ENCODE data around the gene TLCD3A.
"Not testable (repeated sequence)": the region's sequence is repeated elsewhere in the genome, so short reads cannot be mapped to it uniquely, and the experiment has no call there.

The TLCD3A gene

GRCh38 chr17:732067-732901, at the start of gene TLCD3A:
TLCD3A (plus strand) TSS chr17:732596; CDS start chr17:732648, 52 bp downstream.
- H3K9me3 Mint-ChIP-seq: no peaks in the 10 kb centered on the region
- DNase-seq: peak; percentile 70
- peaks cover 41% of the 10 kb centered on the region for H3K36me3 Mint-ChIP-seq (ENCODE audit: low read depth)
- peaks cover 15% of the 10 kb centered on the region for H3K27me3 Mint-ChIP-seq
- H3K4me1 Mint-ChIP-seq (ENCODE audit: low read depth): peaks cover 22% of the 10 kb centered on the region
- peak within 1 kb of the TSS; percentile 80 for H3K27ac Mint-ChIP-seq
- peak within 1 kb of the TSS; percentile 86 for H3K4me3 Mint-ChIP-seq

GRCh38 chr17:683040-683439, 49.4 kb upstream of the TLCD3A start:
- H3K9me3 Mint-ChIP-seq: no peaks in the 10 kb centered on the region
- H3K27ac Mint-ChIP-seq: peak overlapping the region; percentile 18
- peaks cover 20% of the 10 kb centered on the region for H3K4me1 Mint-ChIP-seq (ENCODE audit: low read depth)
- H3K27me3 Mint-ChIP-seq: no peaks in the 10 kb centered on the region
- no peak for DNase-seq
- H3K4me3 Mint-ChIP-seq: no peak overlapping the region
- H3K36me3 Mint-ChIP-seq (ENCODE audit: low read depth): peaks cover 67% of the 10 kb centered on the region

GRCh38 chr17:683499-684254, 48.7 kb upstream of the TLCD3A start:
- DNase-seq: no peak
- Mint-ChIP-seq H3K27ac (no peak overlapping the region), H3K36me3 (ENCODE audit: low read depth) (peaks cover 73% of the 10 kb centered on the region), H3K9me3 (no peaks in the 10 kb centered on the region), H3K27me3 (no peaks in the 10 kb centered on the region), H3K4me1 (ENCODE audit: low read depth) (peaks cover 20% of the 10 kb centered on the region), H3K4me3 (no peak overlapping the region)

- H3K36me3 Mint-ChIP-seq (ENCODE audit: low read depth): peaks cover 82% of the 10 kb centered on the region
- no peaks in the 10 kb centered on the region for H3K9me3 Mint-ChIP-seq
- no peak overlapping the region for H3K27ac Mint-ChIP-seq
- peaks cover 20% of the 10 kb centered on the region for H3K4me1 Mint-ChIP-seq (ENCODE audit: low read depth)
- H3K27me3 Mint-ChIP-seq: no peaks in the 10 kb centered on the region
- DNase-seq: no peak
- no peak overlapping the region for H3K4me3 Mint-ChIP-seq
Measured at GRCh38 chr17:685006-685405, 47.4 kb upstream of the TLCD3A start.

GRCh38 chr17:688100-688989, 44.1 kb upstream of the TLCD3A start:
- no peak overlapping the region for H3K27ac Mint-ChIP-seq
- H3K9me3 Mint-ChIP-seq: no peaks in the 10 kb centered on the region
- H3K4me1 Mint-ChIP-seq (ENCODE audit: low read depth): peaks cover 3% of the 10 kb centered on the region
- DNase-seq: no peak
- no peak overlapping the region for H3K4me3 Mint-ChIP-seq
- H3K36me3 Mint-ChIP-seq (ENCODE audit: low read depth): peaks cover 82% of the 10 kb centered on the region
- no peaks in the 10 kb centered on the region for H3K27me3 Mint-ChIP-seq

- no peak for DNase-seq
- no peak overlapping the region for H3K27ac Mint-ChIP-seq
- H3K9me3 Mint-ChIP-seq: no peaks in the 10 kb centered on the region
- H3K4me1 Mint-ChIP-seq (ENCODE audit: low read depth): no peaks in the 10 kb centered on the region
- H3K4me3 Mint-ChIP-seq: no peak overlapping the region
- H3K27me3 Mint-ChIP-seq: no peaks in the 10 kb centered on the region
- H3K36me3 Mint-ChIP-seq (ENCODE audit: low read depth): peaks cover 86% of the 10 kb centered on the region
Measured at GRCh38 chr17:689556-690275, 42.7 kb upstream of the TLCD3A start.

- Mint-ChIP-seq H3K4me1 (ENCODE audit: low read depth) (no peaks in the 10 kb centered on the region), H3K27me3 (no peaks in the 10 kb centered on the region), H3K36me3 (ENCODE audit: low read depth) (peaks cover 86% of the 10 kb centered on the region), H3K4me3 (no peak overlapping the region), H3K27ac (no peak overlapping the region), H3K9me3 (no peaks in the 10 kb centered on the region)
- DNase-seq: no peak
Measured at GRCh38 chr17:690361-690760, 42.0 kb upstream of the TLCD3A start.

GRCh38 chr17:691423-691822, 41.0 kb upstream of the TLCD3A start:
- no peak overlapping the region for H3K27ac Mint-ChIP-seq
- peaks cover 87% of the 10 kb centered on the region for H3K36me3 Mint-ChIP-seq (ENCODE audit: low read depth)
- DNase-seq: no peak
- no peaks in the 10 kb centered on the region for H3K27me3 Mint-ChIP-seq
- no peaks in the 10 kb centered on the region for H3K4me1 Mint-ChIP-seq (ENCODE audit: low read depth)
- H3K4me3 Mint-ChIP-seq: no peak overlapping the region
- H3K9me3 Mint-ChIP-seq: no peaks in the 10 kb centered on the region

GRCh38 chr17:692116-692515, 40.3 kb upstream of the TLCD3A start:
- Mint-ChIP-seq H3K36me3 (ENCODE audit: low read depth) (peaks cover 88% of the 10 kb centered on the region), H3K9me3 (no peaks in the 10 kb centered on the region)

GRCh38 chr17:693791-694638, 38.4 kb upstream of the TLCD3A start:
- Mint-ChIP-seq H3K27me3 (no peaks in the 10 kb centered on the region), H3K9me3 (no peaks in the 10 kb centered on the region), H3K4me3 (no peak overlapping the region), H3K4me1 (ENCODE audit: low read depth) (no peaks in the 10 kb centered on the region), H3K27ac (no peak overlapping the region), H3K36me3 (ENCODE audit: low read depth) (peaks cover 91% of the 10 kb centered on the region)
- no peak for DNase-seq

More at GRCh38 chr17:692116-692515, 40.3 kb upstream of the TLCD3A start:
- H3K27me3 Mint-ChIP-seq: no peaks in the 10 kb centered on the region
- no peak overlapping the region for H3K4me3 Mint-ChIP-seq
- H3K4me1 Mint-ChIP-seq (ENCODE audit: low read depth): no peaks in the 10 kb centered on the region
- H3K27ac Mint-ChIP-seq: no peak overlapping the region
- DNase-seq: no peak

GRCh38 chr17:696369-696768, 36.0 kb upstream of the TLCD3A start:
- peaks cover 82% of the 10 kb centered on the region for H3K36me3 Mint-ChIP-seq (ENCODE audit: low read depth)
- no peak overlapping the region for H3K27ac Mint-ChIP-seq
- H3K27me3 Mint-ChIP-seq: no peaks in the 10 kb centered on the region
- no peaks in the 10 kb centered on the region for H3K9me3 Mint-ChIP-seq
- H3K4me1 Mint-ChIP-seq (ENCODE audit: low read depth): no peaks in the 10 kb centered on the region
- DNase-seq: no peak
- H3K4me3 Mint-ChIP-seq: no peak overlapping the region

- DNase-seq: no peak
- H3K4me1 Mint-ChIP-seq (ENCODE audit: low read depth): no peaks in the 10 kb centered on the region
- H3K4me3 Mint-ChIP-seq: no peak overlapping the region
- H3K27me3 Mint-ChIP-seq: no peaks in the 10 kb centered on the region
- no peak overlapping the region for H3K27ac Mint-ChIP-seq
- H3K9me3 Mint-ChIP-seq: no peaks in the 10 kb centered on the region
- peaks cover 72% of the 10 kb centered on the region for H3K36me3 Mint-ChIP-seq (ENCODE audit: low read depth)
Measured at GRCh38 chr17:697682-698081, 34.7 kb upstream of the TLCD3A start.

- H3K4me1 Mint-ChIP-seq (ENCODE audit: low read depth); DNase-seq; H3K27ac Mint-ChIP-seq; H3K27me3 Mint-ChIP-seq; H3K4me3 Mint-ChIP-seq; H3K9me3 Mint-ChIP-seq: not testable (repeated sequence)
- H3K36me3 Mint-ChIP-seq (ENCODE audit: low read depth): peaks cover 72% of the 10 kb centered on the region
Measured at GRCh38 chr17:698096-698495, 34.3 kb upstream of the TLCD3A start.
